ENCODE results near the gene SPAG5. TPM values are rescaled to one million over a fixed set of nuclear protein-coding genes. Genes with fewer than 3 reads are reported as not detected.

SPAG5 gene
- total RNA-seq, 1 donor = 6.2 TPM

GRCh38 chr17:28573521-28573920 is 25.3 kb downstream of the SPAG5 start:
- no peak for DNase-seq (ENCODE audit: low read depth in 2 of 3, low spot score in 2 of 3)

- DNase-seq (ENCODE audit: low read depth in 2 of 3, low spot score in 2 of 3) = no peak
These were observed 25.8 kb downstream of the SPAG5 start for GRCh38 chr17:28573040-28573380.

- no peak for DNase-seq (ENCODE audit: low read depth in 2 of 3, low spot score in 2 of 3)
These were observed 26.4 kb downstream of the SPAG5 start for GRCh38 chr17:28572259-28573039.

GRCh38 chr17:28571361-28572122 is 27.3 kb downstream of the SPAG5 start, which contains the start of gene PIGS:
Gene PIGS (minus strand): TSS chr17:28571524. CDS start chr17:28571496, 28 bp downstream.
- peak; percentile 71 to 92 (median 90) for DNase-seq (ENCODE audit: low read depth in 2 of 3, low spot score in 2 of 3)

GRCh38 chr17:28570716-28571360 is 28.0 kb downstream of the SPAG5 start:
- no peak for DNase-seq (ENCODE audit: low read depth in 2 of 3, low spot score in 2 of 3)

GRCh38 chr17:28569446-28569845 is 29.4 kb downstream of the SPAG5 start:
- DNase-seq (ENCODE audit: low read depth in 2 of 3, low spot score in 2 of 3) = no peak

GRCh38 chr17:28567604-28568003 is 31.2 kb downstream of the SPAG5 start:
- DNase-seq (ENCODE audit: low read depth in 2 of 3, low spot score in 2 of 3) = peak in 1 of 3 donors; percentile 53

- no peak for DNase-seq (ENCODE audit: low read depth in 2 of 3, low spot score in 2 of 3)
These were observed 35.4 kb downstream of the SPAG5 start for GRCh38 chr17:28563475-28563874.

- DNase-seq (ENCODE audit: low read depth in 2 of 3, low spot score in 2 of 3) = no peak
These were observed 43.8 kb downstream of the SPAG5 start for GRCh38 chr17:28555022-28555421.

GRCh38 chr17:28554565-28554964 is 44.3 kb downstream of the SPAG5 start:
- no peak for DNase-seq (ENCODE audit: low read depth in 2 of 3, low spot score in 2 of 3)

- no peak for DNase-seq (ENCODE audit: low read depth in 2 of 3, low spot score in 2 of 3)
These were observed 45.8 kb downstream of the SPAG5 start for GRCh38 chr17:28553000-28553505.

- DNase-seq (ENCODE audit: low read depth in 2 of 3, low spot score in 2 of 3) = peak; percentile 65 to 74 (median 72)
These were observed 46.4 kb downstream of the SPAG5 start, which contains the start of gene UNC119 for GRCh38 chr17:28552176-28552999. Gene UNC119 (minus strand): TSS chr17:28552624. CDS start chr17:28552557, 67 bp downstream.

- no peak for DNase-seq (ENCODE audit: low read depth in 2 of 3, low spot score in 2 of 3)
These were observed 47.2 kb downstream of the SPAG5 start for GRCh38 chr17:28551421-28552175.

GRCh38 chr17:28550858-28551257 is 48.0 kb downstream of the SPAG5 start:
- no peak for DNase-seq (ENCODE audit: low read depth in 2 of 3, low spot score in 2 of 3)

GRCh38 chr17:28549236-28550132 is 49.3 kb downstream of the SPAG5 start:
- peak in 1 of 3 donors; percentile 31 for DNase-seq (ENCODE audit: low read depth in 2 of 3, low spot score in 2 of 3)

- DNase-seq (ENCODE audit: low read depth in 2 of 3, low spot score in 2 of 3) = no peak
These were observed 50.3 kb downstream of the SPAG5 start for GRCh38 chr17:28548417-28549130.

- peak in 2 of 3 donors; percentile 53 to 77 for DNase-seq (ENCODE audit: low read depth in 2 of 3, low spot score in 2 of 3)
These were observed 51.0 kb downstream of the SPAG5 start for GRCh38 chr17:28547623-28548416.

Data from hematopoietic multipotent progenitor cell (in vitro differentiated cells).